SK-N-SH (cell line): ENCODE measurements around the gene FZD7. TPM values are rescaled to one million over a fixed set of nuclear protein-coding genes. Genes with fewer than 3 reads are reported as not detected.

Source experiments
- RAD21 ChIP-seq: IDR thresholded peaks from 2 replicates; pipeline ENCODE4 v1.6.1; 2012; ENCODE audit warnings: mild to moderate bottlenecking, low read length
- polyA plus RNA-seq, 3 experiments: library from polyadenylated mRNA; depleted of rRNA; stranded (reverse); fragments of >200 nt; gene quantifications; 2 replicates each; pipeline ENCODE4 v1.2.3, GENCODE V29; 2012
- TF ChIP-seq, protein P1 (sequence below): fragments of 200-600 bp; sonication (generic); IDR thresholded peaks from 2 replicates; pipeline ENCODE4 v1.6.1; 2017; ENCODE audit warnings: antibody characterized with exemption, mild to moderate bottlenecking, moderate library complexity
- TF ChIP-seq, protein P2 (sequence below): IDR thresholded peaks from 2 replicates; pipeline ENCODE4; 2012

FZD7 gene
- polyA plus RNA-seq, 1 of the 3 experiments (the other 2 are of a cell fraction), result 19.7 TPM

DNA sequence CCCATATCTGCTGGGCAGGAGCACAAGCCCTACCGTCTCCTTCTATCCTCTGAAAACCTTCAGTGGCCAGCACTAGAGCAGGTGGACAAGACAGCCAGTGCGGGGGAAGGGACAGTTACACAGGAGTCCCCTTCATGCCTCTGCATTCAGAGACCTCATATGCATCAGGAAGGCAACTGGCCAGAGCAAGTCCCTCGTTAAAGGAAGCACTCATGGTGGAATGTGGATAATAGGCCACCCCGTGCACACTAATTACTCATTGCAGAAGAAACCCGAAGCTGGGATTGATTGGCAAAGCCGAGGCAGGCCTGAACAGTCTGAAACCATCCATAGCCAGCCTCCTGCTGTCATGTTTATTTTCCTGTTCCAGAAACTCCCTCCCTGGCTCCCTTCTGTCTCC is 50.6 kb downstream of the FZD7 start (continued):
- TF ChIP-seq, protein P1, sequence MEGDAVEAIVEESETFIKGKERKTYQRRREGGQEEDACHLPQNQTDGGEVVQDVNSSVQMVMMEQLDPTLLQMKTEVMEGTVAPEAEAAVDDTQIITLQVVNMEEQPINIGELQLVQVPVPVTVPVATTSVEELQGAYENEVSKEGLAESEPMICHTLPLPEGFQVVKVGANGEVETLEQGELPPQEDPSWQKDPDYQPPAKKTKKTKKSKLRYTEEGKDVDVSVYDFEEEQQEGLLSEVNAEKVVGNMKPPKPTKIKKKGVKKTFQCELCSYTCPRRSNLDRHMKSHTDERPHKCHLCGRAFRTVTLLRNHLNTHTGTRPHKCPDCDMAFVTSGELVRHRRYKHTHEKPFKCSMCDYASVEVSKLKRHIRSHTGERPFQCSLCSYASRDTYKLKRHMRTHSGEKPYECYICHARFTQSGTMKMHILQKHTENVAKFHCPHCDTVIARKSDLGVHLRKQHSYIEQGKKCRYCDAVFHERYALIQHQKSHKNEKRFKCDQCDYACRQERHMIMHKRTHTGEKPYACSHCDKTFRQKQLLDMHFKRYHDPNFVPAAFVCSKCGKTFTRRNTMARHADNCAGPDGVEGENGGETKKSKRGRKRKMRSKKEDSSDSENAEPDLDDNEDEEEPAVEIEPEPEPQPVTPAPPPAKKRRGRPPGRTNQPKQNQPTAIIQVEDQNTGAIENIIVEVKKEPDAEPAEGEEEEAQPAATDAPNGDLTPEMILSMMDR, result no peak
- TF ChIP-seq RAD21, result no peak
- TF ChIP-seq, protein P2, sequence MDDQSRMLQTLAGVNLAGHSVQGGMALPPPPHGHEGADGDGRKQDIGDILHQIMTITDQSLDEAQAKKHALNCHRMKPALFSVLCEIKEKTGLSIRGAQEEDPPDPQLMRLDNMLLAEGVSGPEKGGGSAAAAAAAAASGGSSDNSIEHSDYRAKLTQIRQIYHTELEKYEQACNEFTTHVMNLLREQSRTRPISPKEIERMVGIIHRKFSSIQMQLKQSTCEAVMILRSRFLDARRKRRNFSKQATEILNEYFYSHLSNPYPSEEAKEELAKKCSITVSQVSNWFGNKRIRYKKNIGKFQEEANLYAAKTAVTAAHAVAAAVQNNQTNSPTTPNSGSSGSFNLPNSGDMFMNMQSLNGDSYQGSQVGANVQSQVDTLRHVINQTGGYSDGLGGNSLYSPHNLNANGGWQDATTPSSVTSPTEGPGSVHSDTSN, result no peak

Other genes with a start within 250 kb of the FZD7 start
- gene CDK15, start 227.3 kb upstream of the FZD7 start, polyA plus RNA-seq (2012; rRNA removed), result 1.8 and 2.5 TPM in 2 replicates
- 0.07 and 0.11 TPM in 2 replicates for gene KIAA2012, start 39.4 kb downstream of the FZD7 start, polyA plus RNA-seq (2012; rRNA removed)
- gene SUMO1, start 204.7 kb downstream of the FZD7 start, polyA plus RNA-seq (2012; rRNA removed), result 42.8 and 45.4 TPM in 2 replicates
- 37.4 and 46.3 TPM in 2 replicates for gene NOP58, start 231.9 kb downstream of the FZD7 start, polyA plus RNA-seq (2012; rRNA removed)